LNCaP clone FGC (cell line): ENCODE data around the gene PJA2.
"Not testable (repeated sequence)": the region's sequence is repeated elsewhere in the genome, so short reads cannot be mapped to it uniquely, and the experiment has no call there.

Experiments
- DNase-seq: peaks from one replicate; pipeline ENCODE4 v3.0.0-alpha.2; 2011; ENCODE audit warnings: low read depth
- H3K4me3 ChIP-seq: 2 replicates; pipeline ENCODE4 v1.5.1; 2011; ENCODE audit warnings: mild to moderate bottlenecking, low read depth, low read length, control low read depth
- CTCF ChIP-seq: IDR thresholded peaks from 2 replicates; pipeline ENCODE4 v1.5.1; 2012; ENCODE audit warnings: mild to moderate bottlenecking; ENCODE audit not compliant: control insufficient read depth, insufficient read depth; ENCODE audit errors: extremely low read depth

Gene PJA2

GRCh38 chr5:109450129-109450877 lies 40.5 kb upstream of the PJA2 start:
- no peak overlapping the region for H3K4me3 ChIP-seq
- no peak for TF ChIP-seq CTCF
- DNase-seq, result no peak

GRCh38 chr5:109448838-109449237 lies 39.1 kb upstream of the PJA2 start:
- no peak overlapping the region for H3K4me3 ChIP-seq
- TF ChIP-seq CTCF, result no peak
- no peak for DNase-seq

- DNase-seq, result no peak
- H3K4me3 ChIP-seq, result no peak overlapping the region
- TF ChIP-seq CTCF, result no peak
Observed at GRCh38 chr5:109439590-109439989, 29.8 kb upstream of the PJA2 start.

- no peak for DNase-seq
- H3K4me3 ChIP-seq, result no peak overlapping the region
- TF ChIP-seq CTCF, result no peak
Observed at GRCh38 chr5:109426075-109426474, 16.3 kb upstream of the PJA2 start.

GRCh38 chr5:109425521-109425920 lies 15.7 kb upstream of the PJA2 start:
- H3K4me3 ChIP-seq, DNase-seq: not testable (repeated sequence)

- DNase-seq, result no peak
- TF ChIP-seq CTCF, result no peak
- no peak overlapping the region for H3K4me3 ChIP-seq
Observed at GRCh38 chr5:109421956-109422355, 12.2 kb upstream of the PJA2 start.

- H3K4me3 ChIP-seq, result no peak overlapping the region
- DNase-seq, result no peak
- no peak for TF ChIP-seq CTCF
Observed at GRCh38 chr5:109418712-109419352, 9.1 kb upstream of the PJA2 start.
